ENCODE results near the gene YRDC. TPM values are rescaled to one million over a fixed set of nuclear protein-coding genes. Genes with fewer than 3 reads are reported as not detected.

Gene YRDC
- total and polyA plus RNA-seq, 4 donors, result 4.4 to 9.8 (median 9.4) TPM

- Histone ChIP-seq H3K27ac (ENCODE audit: low read depth in 1 of 2, low read length in 2 of 2) (no peak overlapping the region), H3K27me3 (ENCODE audit: control insufficient read depth in 4 of 4, insufficient read depth in 4 of 4, low read length in 3 of 4) (peaks cover 0 to 28% (median 9%) of the 10 kb centered on the region in 4 donors), H3K4me3 (ENCODE audit: low read depth in 1 of 3, low read length in 3 of 3) (no peak overlapping the region), H3K36me3 (ENCODE audit: control insufficient read depth in 4 of 4, insufficient read depth in 3 of 4, low read depth in 1 of 4, low read length in 3 of 4) (no peaks in the 10 kb centered on the region), H3K4me1 (ENCODE audit: control insufficient read depth in 4 of 4, insufficient read depth in 4 of 4, low read length in 3 of 4) (peaks cover 0 to 3% (median 0%) of the 10 kb centered on the region in 4 donors), H3K9me3 (ENCODE audit: control insufficient read depth in 4 of 4, low read length in 3 of 4) (peaks cover 0 to 3% (median 0%) of the 10 kb centered on the region in 4 donors), H3K9ac (ENCODE audit: low read depth in 1 of 2, low read length in 2 of 2) (no peak overlapping the region)
- no peak for DNase-seq (ENCODE audit: low spot score)
- no peak for TF ChIP-seq FOXA1 (IDR thresholded peaks at IDR 0.05)
- TF ChIP-seq, protein P1, sequence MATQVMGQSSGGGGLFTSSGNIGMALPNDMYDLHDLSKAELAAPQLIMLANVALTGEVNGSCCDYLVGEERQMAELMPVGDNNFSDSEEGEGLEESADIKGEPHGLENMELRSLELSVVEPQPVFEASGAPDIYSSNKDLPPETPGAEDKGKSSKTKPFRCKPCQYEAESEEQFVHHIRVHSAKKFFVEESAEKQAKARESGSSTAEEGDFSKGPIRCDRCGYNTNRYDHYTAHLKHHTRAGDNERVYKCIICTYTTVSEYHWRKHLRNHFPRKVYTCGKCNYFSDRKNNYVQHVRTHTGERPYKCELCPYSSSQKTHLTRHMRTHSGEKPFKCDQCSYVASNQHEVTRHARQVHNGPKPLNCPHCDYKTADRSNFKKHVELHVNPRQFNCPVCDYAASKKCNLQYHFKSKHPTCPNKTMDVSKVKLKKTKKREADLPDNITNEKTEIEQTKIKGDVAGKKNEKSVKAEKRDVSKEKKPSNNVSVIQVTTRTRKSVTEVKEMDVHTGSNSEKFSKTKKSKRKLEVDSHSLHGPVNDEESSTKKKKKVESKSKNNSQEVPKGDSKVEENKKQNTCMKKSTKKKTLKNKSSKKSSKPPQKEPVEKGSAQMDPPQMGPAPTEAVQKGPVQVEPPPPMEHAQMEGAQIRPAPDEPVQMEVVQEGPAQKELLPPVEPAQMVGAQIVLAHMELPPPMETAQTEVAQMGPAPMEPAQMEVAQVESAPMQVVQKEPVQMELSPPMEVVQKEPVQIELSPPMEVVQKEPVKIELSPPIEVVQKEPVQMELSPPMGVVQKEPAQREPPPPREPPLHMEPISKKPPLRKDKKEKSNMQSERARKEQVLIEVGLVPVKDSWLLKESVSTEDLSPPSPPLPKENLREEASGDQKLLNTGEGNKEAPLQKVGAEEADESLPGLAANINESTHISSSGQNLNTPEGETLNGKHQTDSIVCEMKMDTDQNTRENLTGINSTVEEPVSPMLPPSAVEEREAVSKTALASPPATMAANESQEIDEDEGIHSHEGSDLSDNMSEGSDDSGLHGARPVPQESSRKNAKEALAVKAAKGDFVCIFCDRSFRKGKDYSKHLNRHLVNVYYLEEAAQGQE (IDR thresholded peaks at IDR 0.05), result no peak
- no peak for TF ChIP-seq TAF1 (conservative IDR thresholded peaks at IDR 0.05)
- no peak for TF ChIP-seq RXRA (IDR thresholded peaks at IDR 0.05)
- TF ChIP-seq RAD21 (IDR thresholded peaks at IDR 0.05), result no peak
- no peak for TF ChIP-seq MAX (IDR thresholded peaks at IDR 0.05)
- TF ChIP-seq HNF4G (IDR thresholded peaks at IDR 0.05), result no peak
- no peak for TF ChIP-seq ATF3 (IDR thresholded peaks at IDR 0.05)
- no peak for TF ChIP-seq HNF4A (conservative IDR thresholded peaks at IDR 0.05)
- no peak for TF ChIP-seq YY1 (IDR thresholded peaks at IDR 0.05)
- TF ChIP-seq, protein P2, sequence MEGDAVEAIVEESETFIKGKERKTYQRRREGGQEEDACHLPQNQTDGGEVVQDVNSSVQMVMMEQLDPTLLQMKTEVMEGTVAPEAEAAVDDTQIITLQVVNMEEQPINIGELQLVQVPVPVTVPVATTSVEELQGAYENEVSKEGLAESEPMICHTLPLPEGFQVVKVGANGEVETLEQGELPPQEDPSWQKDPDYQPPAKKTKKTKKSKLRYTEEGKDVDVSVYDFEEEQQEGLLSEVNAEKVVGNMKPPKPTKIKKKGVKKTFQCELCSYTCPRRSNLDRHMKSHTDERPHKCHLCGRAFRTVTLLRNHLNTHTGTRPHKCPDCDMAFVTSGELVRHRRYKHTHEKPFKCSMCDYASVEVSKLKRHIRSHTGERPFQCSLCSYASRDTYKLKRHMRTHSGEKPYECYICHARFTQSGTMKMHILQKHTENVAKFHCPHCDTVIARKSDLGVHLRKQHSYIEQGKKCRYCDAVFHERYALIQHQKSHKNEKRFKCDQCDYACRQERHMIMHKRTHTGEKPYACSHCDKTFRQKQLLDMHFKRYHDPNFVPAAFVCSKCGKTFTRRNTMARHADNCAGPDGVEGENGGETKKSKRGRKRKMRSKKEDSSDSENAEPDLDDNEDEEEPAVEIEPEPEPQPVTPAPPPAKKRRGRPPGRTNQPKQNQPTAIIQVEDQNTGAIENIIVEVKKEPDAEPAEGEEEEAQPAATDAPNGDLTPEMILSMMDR (IDR thresholded peaks at IDR 0.05; ENCODE audit: low read depth, low read length, missing input control), result no peak
- no peak for TF ChIP-seq GABPA (IDR thresholded peaks at IDR 0.05 in 1 of 2, conservative IDR thresholded peaks at IDR 0.05 in 1 of 2)
- no peak for TF ChIP-seq JUND (IDR thresholded peaks at IDR 0.05)
- no peak for TF ChIP-seq FOXA2 (IDR thresholded peaks at IDR 0.05)
- TF ChIP-seq ZBTB33 (IDR thresholded peaks at IDR 0.05), result no peak
- 56% methylated on average over 2 of the region's 2 CpGs for WGBS
These were observed 45.5 kb downstream of the YRDC start for GRCh38 chr1:37762516-37762915.
